Stimulated activated CD8-positive, alpha-beta memory T cell treated with anti-CD3 and anti-CD28 coated beads, Interleukin-4, amount 100 ng/mL, for 1 hour (primary cell): ENCODE data around the gene SLC35F5.
A peak's percentile ranks its signal among the peaks of the same experiment; 100 is the strongest.
"Not testable (repeated sequence)": the region's sequence is repeated elsewhere in the genome, so short reads cannot be mapped to it uniquely, and the experiment has no call there.

ENCODE experiments used
- DNase-seq, 2 donors: peaks; one replicate each; pipeline ENCODE4 v3.0.0-alpha.2; 2020; ENCODE audit warnings: low read depth in 2 of 2, low spot score in 1 of 2

The SLC35F5 gene, protein sequence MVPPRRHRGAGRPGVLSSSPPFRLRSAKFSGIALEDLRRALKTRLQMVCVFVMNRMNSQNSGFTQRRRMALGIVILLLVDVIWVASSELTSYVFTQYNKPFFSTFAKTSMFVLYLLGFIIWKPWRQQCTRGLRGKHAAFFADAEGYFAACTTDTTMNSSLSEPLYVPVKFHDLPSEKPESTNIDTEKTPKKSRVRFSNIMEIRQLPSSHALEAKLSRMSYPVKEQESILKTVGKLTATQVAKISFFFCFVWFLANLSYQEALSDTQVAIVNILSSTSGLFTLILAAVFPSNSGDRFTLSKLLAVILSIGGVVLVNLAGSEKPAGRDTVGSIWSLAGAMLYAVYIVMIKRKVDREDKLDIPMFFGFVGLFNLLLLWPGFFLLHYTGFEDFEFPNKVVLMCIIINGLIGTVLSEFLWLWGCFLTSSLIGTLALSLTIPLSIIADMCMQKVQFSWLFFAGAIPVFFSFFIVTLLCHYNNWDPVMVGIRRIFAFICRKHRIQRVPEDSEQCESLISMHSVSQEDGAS

DNA sequence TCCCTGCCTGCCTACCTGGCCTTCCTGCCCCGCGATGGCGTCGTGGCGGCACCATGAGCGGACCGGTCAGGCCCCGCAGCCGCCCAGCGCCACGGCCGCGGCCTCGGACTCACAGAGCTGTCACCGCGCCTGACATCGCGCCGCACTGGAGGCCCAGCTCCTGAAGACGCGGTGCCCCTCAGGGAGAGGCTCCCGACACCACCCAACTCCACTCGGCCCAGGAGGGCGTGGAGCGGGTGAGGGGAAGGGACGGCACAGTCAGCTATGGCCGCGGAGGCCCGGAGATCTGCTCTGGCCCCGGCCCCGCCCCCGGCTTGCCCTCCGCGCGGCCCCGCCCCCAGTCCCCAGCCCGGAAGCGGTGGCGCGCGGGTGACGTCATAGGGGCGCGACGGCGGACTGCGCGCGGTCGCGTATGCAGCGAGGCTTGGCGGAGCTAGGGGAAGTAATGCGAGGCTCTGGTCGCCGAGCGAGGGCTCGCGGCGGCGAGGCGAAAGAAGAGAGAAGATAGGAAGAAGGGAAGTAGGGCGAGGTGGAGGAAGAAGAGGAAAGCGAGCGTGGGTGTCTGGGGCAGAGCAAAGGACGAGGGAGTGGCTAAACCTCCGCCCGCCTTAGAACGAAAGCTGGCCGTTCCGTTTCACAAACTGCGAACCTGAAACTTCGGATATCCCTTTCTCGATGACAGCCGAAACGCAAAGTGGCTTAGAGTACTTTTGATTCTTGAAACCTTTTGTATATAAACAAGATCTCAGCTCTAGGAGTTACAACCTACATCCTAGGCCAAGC is at the start of gene SLC35F5:
Gene SLC35F5 (minus strand): TSS at position 288 of the 783 bp plus-strand sequence. CDS start 233 bp downstream, at position 55.
- peak; percentile 88 to 90 for DNase-seq

DNA sequence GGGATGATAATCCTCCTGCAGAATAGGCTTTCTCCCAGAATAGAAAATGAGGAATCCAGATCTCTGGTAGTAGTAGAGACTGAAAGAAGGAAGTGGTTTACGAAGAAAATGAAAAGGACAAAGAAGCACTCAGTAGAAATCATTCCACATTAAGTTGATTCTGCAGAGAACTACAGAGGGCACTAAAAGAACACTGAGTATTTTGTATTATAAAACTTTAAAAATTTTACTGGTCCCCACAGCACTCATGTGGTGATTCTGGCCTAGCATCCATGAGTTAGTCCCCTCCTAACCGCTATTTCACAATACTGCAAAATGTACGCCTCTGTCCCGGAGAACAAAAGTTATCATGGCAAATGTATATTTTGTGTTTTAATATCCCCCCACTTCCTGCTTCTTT is 42.9 kb upstream of the SLC35F5 start:
- DNase-seq: no peak

DNA sequence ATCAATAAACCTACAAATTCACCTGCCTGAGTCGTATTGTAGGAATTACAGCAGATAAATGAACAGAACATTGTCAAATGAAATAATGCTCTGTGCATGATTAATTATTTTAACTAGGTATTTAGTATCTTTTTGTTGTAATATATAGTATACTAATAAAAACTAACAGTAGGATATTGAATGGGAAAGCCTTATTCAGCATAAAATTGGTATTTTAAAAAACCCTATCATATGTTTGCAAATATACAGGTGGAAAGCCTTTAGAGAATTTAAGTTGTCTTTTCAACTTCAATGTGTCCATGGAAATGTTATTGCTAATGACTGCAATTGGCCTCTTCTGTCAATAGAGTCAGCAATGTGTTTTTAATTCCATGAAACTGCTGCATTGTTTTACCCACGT is 40.8 kb upstream of the SLC35F5 start:
- DNase-seq: no peak

DNA sequence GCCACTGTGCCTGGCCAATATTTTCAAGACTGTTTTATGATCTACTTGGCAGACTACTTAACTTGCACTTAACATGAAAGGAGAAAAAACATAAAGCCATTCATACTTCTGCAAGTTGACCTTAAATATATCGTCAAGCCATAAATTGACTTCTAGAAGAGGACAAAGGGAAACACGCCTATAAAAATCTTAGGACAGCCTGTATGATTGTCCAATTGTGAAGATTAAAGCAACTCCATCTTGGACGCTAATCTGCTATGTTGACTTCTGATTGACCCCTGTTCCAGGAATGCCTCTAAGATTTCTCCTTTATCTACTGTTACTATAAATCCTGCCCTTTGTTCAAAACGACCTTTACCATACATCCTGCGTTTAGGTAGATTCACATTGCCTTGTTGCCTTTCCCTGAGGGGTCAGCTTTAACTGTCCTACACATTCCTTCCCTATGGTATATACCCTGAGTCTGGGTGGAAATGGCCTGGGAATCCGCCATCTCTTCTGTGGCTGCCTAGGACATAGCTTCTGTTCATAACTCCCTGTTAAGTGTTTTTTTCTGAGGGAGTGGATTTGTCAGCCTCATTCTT is 40.2 kb upstream of the SLC35F5 start:
- DNase-seq: no peak

DNA sequence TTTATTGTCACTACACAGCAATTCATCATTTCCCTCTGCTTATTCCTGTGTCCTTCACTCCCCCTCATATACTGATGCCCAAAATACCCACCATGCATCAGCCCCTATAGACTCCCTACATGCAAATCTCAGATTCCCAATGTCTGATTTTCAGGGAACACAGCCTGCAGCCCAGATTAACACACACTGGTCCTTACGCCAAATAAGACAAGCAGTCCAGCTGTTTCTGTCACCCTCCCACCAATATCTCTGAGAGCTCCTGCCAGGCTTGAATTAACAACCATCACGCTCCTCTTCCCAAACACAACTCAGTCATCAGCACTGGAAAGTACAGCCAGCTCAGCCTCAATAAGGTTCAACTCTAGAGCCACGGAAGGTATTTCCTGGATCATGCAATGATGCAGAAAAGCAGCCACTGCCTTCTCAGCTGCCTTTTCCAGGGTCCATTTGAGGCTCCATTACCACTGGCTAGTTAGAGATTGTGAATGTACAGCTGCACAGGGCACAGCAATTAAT is 39.0 kb upstream of the SLC35F5 start:
- no peak for DNase-seq

DNA sequence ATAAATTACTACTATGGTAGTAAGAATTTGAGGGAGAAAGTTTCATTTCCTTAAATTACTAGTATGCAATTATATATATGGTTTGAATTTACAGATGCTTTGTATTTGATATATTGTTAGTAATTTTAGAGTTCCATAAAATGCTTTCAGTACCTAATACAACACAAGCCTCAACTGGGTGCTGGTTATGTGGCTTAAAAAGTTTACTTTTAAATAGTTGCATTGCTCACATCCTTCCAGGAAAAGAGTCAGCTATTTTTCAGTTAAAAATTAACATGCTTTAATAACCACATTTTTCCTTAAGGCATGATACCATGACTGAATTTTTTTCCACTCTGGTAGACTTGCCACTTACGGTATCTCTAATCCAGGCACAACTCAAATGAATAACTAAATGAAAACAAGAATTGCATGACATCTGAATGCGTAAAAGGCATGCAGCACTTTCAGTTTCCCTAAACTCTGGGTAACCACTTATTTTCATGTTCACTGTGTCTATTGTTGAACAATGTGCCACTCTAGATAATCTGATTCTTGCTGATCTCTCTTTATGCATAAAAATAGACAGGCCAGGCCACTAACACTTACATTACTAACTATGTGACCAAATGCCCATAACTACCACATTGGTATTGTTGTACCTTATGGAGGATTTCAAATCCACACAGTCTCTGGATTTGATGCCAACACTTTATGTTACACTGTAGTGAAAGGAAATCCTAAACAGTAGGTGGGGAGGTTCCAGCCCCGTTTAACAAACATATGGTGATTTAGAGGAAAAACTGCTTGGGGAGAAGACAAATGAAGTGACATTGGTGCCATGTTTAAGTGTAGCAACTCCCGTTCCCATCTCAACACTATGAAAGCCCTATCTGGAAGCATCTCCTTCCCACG is 35.5 kb upstream of the SLC35F5 start:
- DNase-seq: no peak

DNA sequence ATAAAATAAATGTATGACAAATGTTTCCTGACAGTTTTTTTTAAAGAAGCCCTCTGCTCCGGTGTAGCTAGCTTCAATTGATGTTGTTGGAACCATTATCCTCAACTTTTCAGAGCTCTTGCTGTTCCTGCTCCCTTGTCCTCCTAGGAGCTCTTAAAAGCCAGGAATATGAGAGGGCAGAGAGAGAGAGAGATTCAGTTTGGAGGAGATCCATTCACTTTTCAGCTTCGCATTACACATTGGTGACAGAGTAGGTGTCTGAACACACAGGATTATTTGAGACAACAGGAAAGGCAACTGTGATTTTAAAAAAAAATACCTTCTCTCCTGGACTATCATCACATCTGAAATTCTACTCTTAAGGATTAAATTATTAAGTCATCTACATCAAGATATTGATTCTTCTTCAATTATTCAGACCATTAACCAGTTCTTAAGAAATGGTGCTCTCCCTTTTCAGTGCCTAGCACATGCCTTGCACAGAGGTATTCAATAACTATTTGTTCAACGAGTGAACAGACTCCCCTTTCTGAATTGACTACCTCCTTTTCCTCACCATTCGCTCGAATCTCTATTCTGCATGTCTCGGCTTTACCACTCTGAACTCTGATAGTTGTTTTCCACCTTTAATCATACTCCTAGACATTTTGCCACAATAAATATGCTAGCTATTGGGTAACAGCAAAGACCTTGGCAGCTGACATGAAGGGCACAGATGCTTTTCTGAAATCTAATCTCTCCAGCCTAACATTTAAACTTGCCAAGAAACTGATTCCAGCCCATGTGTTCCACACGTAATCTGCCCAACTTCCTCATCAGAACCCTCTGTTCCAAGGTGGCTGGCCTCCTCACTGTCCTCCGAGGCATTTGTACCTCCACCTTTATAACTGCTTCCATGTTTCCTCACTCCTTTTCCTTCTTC is 28.6 kb upstream of the SLC35F5 start:
- DNase-seq: no peak

DNA sequence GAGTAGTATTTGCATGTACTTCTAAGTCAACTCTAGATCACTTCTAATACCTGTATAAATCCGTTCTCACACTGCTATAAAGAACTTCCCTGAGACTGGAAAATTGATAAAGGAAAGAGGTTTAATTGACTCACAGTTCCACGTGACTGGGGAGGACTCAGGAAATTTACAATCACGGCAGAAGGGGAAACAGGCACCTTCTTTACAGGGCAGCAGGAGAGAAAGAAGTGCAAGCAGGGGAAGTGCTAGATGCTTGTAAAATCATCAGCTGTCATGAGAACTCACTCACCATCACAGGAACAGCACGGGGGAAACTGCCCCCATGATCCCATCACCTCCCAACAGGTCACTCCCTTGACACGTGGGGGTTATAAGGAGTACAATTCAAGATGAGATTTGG is 24.0 kb upstream of the SLC35F5 start:
- DNase-seq: no peak

DNA sequence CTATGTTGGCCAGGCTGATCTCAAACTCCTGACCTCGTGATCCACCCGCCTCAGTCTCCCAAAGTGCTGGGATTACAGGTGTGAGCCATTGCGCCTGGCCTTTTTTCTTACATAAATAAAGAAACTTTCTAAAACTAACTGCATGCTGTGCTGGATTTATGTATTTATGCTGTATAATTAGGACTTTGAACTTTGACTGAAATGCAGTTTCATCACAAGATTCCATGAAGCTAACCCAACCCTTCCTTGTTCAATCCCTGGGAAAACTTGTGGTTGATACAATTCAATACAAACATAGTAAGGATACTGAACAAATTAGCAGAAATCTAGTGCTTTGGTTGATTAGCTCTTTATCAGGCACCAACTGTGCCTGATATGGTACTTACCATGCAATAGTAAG is 20.9 kb upstream of the SLC35F5 start:
- DNase-seq: no peak

DNA sequence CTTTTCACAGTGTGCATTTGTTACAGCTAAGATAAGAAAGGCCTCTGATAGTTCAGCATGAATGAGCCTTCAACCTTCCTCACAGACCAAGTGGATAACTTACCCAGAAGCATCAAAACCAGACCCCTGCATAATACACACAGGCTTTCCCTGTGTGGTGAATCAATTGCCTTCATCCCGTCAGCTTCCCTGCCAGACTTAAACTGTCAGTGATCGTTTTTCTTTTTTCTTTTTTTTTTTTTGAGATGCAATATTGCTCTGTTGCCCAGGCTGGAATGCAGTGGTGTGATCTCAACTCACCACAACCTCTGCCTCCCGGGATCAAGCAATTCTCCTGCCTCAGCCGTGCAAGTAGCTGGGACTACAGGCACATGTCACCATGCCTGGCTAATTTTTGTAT is 20.5 kb upstream of the SLC35F5 start:
- no peak for DNase-seq

DNA sequence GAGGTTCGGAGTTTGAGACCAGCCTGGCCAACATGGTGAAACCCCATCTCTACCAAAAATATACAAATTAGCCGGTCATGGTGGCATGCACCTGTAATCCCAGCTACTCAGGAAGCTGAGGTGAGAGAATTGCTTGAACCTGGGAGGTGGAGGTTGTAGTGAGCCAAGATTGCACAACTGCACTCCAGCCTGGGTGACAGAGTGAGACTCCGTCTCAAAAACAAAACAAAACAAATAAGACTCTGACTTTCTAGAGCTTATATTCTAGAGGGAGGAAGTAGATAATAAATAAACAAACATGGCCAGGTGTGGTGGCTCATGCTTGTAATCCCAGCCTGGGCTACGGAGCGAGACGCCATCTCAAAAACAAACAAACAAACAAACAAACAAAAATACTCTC is 18.2 kb upstream of the SLC35F5 start:
- DNase-seq: not testable (repeated sequence)

DNA sequence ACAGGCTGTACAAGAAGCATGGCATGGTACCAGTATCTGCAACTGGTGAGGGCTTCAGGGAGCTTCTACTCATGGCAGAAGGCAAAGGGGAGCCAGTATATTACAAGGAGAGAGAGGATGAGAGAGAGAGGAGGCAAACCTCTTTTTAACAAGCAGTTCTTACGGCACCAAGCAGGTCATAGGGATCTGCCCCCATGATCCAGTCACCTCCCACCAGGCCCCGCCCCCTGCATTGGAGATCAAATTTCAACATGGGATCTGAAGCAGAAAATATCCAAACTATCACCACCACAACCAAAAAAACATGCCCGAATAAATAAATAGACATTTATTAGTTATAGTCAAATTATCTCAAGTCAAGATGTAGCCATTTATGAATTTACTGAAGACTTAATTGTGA is 14.5 kb upstream of the SLC35F5 start:
- no peak for DNase-seq

DNA sequence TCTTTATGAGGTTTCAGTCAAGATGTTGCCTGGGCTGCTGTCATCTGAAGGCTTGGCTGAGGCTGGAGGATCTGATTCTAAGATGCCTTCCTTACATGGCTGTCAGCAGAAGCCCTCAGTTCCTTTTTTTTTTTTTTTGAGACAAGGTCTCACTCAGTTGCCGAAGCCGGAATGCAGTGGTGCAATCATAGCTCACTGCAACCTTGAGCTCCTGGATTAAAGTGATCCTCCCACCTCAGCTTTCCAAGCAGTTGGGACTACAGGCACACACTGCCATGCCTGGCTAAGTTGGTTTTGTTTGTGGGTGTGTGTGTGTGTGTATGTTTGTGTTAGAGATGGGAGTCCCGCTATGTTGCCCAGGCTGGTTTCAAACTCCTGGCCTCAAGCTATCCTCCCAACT is 13.1 kb upstream of the SLC35F5 start:
- no peak for DNase-seq

DNA sequence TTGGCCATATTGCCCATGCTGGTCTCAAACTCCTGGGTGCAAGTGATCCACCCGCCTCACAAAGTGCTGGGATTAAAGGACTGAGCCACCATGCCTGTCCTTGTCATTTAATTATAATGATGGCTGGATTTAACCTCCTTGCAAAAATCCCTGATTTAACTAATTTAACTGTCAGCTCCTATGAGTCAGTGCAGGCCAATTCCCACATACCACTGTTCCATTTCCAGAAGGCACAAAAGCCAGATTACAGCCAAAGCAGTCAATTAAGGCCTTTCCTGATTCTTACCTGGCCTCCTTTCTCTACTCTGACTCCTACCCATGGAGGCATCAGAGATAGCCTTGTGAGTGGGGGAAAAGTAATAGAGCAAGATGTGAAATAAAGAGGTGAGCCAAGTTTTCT is 12.3 kb upstream of the SLC35F5 start:
- no peak for DNase-seq

DNA sequence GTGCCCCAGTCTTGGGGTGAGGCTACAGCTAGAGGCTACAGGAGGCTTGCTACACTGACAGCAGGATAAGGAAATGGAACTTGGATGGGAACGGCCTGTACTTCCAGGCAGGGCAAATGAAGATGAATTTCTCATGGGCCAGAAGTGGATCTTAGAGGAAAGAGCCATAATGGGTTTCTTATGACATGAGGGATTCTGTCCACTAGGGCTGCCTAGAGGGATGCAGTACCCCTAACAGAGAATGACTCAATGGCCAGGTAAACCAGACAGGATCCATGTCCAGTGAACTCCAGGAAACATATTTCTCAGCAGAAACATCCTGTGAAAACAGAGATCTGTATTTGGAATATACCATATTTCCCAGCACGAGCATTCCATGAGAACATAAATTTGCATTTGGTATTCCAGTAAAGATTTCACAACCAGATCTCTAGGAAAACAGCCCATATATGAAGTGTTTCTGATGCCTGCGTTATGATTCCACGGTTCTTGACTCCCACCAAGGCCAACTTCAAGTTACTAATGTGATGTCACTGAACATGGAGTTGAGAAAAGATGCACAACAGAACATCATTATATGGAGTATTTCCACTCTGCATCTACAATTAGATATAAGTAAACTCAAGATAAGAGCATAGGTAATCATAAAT is 11.5 kb upstream of the SLC35F5 start:
- DNase-seq: no peak

DNA sequence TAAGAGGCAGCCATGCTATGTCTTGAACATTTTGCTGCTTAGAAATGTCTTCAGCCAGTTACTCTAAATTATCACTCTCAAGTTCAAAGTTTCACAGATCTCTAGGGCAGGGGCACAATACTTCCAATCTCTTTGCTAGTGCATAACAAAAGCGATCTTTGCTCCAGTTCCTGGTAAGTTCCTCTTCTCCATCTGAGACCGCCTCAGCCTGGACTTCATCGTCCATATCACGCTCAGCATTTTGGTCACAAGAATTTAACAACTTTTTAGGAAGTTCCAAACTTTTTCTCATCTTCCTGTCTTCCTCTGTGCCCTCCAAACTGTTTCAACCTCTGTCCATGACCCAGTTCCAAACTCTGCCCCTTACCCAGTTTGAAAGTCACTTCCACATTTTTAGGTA is 8.8 kb upstream of the SLC35F5 start:
- DNase-seq: no peak

DNA sequence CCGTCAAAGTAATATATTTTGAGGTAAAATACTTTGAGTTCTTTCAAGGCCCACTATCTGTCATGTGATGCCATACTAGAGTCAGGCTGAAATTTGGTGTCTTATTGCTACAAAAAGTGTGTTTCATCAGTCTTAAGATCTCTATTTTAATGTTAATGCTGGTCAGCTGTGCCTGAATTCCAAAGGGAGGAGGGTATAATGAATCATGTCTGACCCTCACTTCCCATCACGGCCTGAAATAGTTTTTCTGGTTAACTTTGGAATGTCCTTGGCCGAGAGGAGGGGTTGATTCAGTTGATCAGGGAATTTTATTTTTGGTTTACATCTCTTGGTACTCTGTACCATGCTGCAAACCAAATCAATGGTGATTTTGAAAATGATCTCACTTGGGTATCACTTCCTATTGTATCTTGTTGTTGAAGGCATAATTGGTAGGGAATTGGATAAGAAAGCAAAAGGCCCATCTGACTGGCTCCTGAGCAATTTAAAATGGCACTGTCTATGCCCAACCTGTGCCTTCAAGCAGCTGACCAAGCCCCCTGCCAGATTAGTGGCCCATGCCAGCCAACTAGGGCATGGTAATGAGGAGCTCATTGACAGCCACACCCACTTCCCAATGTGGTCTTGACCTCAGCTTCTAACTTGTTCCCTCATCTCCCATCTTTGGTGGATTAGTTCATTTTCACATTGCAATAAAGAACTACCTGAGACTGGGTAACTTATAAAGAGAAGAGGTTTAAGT is 6.1 kb upstream of the SLC35F5 start:
- DNase-seq: no peak

DNA sequence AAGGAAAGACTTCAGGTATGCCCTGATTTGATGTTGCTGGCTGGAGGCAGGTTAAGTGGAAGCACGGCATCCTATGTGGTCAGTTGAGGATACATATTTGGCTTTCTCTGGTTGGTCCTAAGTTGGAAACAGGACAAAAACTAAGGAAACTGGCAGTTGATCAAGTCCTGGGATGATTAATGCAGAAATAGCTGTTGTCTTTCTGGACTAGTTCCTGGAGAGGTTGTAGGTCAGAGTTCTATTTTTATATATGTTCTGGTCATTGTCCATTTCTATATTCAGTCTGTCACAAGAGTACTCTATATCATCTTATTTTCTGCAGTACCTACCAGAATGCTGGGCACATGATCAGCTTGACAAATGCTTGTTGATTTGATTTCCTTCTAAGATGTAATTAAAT is 4.0 kb upstream of the SLC35F5 start:
- no peak for DNase-seq
